Activated CD4-positive, alpha-beta T cell treated with anti-CD3 and anti-CD28 coated beads, Interleukin-2, amount 50 U/mL, for 1 hour (primary cell): ENCODE data around the gene TMEM178B.

Source experiments
- DNase-seq: peaks from one replicate; pipeline ENCODE4 v3.0.0-alpha.2; 2020

TMEM178B gene

GRCh38 chr7:141439776-141440175 is 365.9 kb downstream of the TMEM178B start:
- DNase-seq, result no peak

GRCh38 chr7:141441837-141442627 is 368.2 kb downstream of the TMEM178B start:
- no peak for DNase-seq

- DNase-seq, result no peak
These were observed 368.9 kb downstream of the TMEM178B start for GRCh38 chr7:141442781-141443180.

DNA sequence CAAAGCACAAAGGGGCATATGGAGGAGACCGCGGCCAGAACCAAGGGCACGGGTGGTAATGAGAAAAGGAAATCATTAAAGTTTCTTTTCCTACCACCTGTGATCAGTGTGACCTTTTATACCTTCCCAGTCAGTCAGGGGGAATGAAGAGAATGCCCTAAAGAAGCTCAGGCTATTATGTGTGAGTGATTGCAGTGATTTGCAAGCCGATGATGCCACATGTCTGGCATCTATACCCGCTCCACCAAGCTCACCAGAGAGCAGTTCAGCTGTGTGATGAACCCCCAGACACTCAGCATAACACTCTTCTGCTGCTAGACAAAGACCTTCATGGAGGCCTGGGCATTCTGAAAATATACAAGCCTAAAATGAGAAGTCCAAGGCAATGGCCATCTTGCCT is 371.1 kb downstream of the TMEM178B start:
- DNase-seq, result no peak

- DNase-seq, result no peak
These were observed 377.4 kb downstream of the TMEM178B start for GRCh38 chr7:141451232-141451631.

- no peak for DNase-seq
These were observed 379.0 kb downstream of the TMEM178B start for GRCh38 chr7:141452911-141453310.

DNA sequence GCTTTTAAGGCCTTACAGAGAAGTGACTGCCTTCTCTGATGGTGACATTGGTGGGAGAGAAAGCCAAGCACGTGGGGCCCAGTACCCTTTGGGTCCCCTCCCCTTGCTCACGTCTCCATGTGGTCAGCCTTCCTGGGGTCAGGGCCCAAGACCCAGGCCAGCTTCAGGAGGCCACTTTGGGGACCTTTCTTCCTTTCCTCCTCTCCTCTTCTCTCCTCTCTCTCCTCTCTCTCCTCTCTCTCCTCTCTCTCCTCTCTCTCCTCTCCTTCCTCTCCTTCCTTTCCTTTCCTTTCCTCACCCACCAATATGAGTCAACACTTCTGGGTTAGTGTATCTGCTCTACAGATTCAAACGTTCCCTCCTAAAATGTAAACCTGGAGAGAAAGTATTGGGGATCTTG is 380.5 kb downstream of the TMEM178B start:
- no peak for DNase-seq

DNA sequence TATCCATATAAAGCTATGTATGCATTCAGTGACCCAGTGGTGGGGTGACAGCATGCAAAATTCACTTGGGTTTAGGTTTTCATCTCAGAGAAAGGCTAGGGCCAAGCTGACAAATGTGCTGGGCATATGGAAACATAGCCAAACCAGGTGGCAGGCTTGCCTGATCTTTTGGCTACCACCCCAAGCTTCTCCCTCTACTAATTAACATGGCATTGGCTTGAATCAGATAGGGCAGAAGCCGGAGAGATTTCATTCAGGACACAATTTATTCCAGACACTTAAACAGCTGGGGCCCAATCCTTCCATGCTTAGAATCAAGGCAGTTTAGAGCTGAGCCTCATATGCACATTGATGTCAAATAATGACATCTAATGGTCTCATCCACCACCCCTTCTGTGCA is 381.9 kb downstream of the TMEM178B start:
- no peak for DNase-seq

DNA sequence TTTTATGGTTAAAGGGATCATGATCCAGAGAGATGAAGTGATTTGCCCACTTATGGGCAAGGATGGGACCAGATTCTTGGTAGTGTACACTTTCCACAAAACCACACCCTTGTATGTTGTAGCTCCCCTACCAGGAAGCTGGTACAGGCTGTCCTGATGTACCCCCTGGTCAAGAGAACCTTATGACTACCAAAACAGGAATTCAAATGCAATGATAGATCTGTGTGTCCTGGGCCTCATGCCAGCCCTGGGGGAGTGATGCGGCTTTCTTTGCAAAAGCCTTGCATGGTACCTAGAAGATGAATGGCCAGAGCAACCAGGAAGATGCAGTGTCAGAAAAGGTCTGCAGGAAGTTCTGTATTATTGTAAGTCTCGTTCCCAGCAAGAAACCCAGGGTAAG is 382.4 kb downstream of the TMEM178B start:
- DNase-seq, result no peak

GRCh38 chr7:141456711-141457110 is 382.8 kb downstream of the TMEM178B start:
- DNase-seq, result no peak

GRCh38 chr7:141460781-141461715 is 387.2 kb downstream of the TMEM178B start:
- DNase-seq, result no peak

- no peak for DNase-seq
These were observed 388.1 kb downstream of the TMEM178B start for GRCh38 chr7:141461924-141462323.

DNA sequence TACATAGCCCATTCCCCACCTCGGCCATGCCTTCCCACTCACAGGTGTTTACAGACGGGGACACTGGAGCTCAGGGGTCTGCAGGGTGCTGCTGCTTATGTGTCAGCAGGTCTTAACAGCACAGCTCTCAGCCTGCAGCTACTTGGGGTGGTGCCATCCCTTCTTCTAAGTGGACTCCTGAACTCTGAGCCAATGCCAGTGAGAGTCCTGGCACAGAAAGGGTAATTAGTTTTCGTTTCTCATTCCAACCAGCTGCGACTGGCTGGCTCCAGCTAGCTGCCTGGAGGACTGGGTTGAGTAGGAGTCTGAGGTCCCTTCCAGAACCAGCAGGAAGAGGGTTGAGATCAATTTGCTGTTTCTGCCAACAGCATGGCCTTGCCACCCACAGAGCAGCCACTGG is 389.1 kb downstream of the TMEM178B start:
- DNase-seq, result no peak

- no peak for DNase-seq
These were observed 390.1 kb downstream of the TMEM178B start for GRCh38 chr7:141463986-141464385.

- DNase-seq, result no peak
These were observed 390.7 kb downstream of the TMEM178B start for GRCh38 chr7:141464551-141464950.

DNA sequence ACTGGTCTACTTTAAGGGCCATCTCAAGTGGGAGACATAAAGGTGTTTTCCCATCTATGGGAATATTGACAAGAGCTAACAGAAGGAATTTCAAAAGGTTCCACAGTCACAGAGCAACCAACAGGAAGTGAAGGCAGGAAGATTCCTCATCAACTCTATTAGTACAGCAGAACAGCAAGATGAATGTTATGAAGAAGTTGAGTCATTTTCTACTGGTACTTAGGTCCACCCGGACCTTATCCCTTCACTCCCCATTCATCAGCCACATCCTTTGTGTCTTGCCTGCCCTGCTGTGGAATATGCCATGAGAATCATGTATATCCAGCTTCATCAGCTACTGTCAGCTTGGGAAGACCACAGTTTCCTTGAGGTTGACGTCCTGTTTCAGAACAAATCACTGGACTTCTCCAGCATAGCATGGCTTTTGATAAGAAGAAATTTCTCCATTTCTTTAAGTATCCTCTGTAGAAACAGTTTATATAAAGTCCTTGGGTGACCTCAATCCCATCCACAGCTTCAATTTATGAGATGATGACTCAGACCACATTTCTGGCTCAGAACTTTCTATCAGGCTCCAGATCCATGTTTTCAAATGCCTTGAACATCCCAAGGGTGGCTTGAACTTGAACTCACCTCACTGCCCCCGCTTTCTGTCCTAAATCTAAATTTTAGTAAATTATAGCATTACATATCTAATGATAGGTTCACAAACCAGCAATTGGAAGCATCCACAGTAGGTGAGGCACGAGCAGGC is 392.5 kb downstream of the TMEM178B start:
- DNase-seq, result no peak

GRCh38 chr7:141468341-141468740 is 394.5 kb downstream of the TMEM178B start:
- no peak for DNase-seq

DNA sequence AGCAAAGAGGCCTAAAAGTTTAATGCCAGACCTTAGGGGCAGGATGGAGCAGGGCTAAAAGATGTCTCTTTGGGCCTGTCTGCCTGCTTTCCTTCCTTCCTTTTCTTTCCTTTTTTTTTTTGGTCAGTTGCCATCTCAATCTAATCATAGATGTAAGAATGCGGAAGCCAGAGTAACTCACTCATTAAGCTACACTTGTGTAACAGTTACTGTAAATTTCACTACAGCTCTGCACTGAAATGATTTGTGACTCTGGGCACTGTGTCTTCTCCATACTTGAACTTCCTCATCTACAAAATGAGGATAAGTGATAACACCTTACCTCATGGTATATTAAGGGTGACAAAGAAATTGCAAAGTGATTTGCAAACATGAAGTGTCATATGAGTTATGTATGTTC is 401.8 kb downstream of the TMEM178B start:
- no peak for DNase-seq

GRCh38 chr7:141477865-141478264 is 404.0 kb downstream of the TMEM178B start:
- no peak for DNase-seq

- no peak for DNase-seq
These were observed 405.0 kb downstream of the TMEM178B start for GRCh38 chr7:141478845-141479244.

DNA sequence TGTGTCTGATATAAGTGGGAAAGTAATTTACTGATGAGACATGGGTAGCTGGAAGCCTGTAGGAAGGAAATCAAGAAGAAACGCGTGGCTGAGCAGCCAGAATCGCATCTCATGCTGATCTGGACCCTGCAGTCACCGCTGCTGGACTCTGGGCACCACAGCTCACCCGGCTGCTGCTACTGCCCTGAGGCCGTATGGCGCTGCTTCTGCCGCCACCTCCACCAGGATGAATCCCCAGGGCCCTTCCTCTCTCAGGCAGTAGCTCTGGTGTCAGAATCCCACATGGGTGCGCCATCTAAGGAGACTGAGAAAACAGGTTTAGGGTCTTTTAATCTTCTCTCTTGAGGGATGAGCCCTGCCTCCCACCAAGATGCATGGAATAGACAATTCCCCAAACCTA is 407.1 kb downstream of the TMEM178B start:
- DNase-seq, result no peak

DNA sequence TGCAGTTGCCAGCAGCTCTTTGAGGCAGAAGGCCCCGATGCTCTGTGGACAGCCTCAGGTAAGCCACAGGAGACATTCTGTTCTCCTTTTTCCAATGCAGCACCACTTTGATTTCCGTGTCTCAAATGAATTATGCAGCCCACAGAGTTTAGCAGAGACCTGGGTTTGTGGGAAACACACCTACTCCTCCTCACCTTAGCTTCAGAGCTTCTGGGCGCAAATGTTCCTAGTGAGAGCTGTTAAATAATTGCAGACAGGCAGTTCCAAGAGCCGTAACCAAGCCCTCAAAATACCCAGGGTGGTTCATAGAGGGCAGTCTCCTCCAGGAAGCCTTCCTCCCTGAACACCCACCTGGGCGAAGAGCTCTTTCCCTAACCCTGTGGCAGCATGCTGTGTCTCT is 408.1 kb downstream of the TMEM178B start:
- DNase-seq, result no peak

- no peak for DNase-seq
These were observed 409.2 kb downstream of the TMEM178B start for GRCh38 chr7:141483044-141483443.
